Ishikawa (cell line): ENCODE measurements around the gene FNDC5.

Experiments
- CEBPB ChIP-seq: IDR thresholded peaks from 2 replicates; pipeline ENCODE4 v1.6.1; 2012
- CREB1 ChIP-seq: IDR thresholded peaks from 2 replicates; pipeline ENCODE4 v1.6.1; 2012; ENCODE audit warnings: low read depth
- EGR1 ChIP-seq: IDR thresholded peaks from 2 replicates; pipeline ENCODE4 v1.6.1; 2012
- EP300 ChIP-seq: IDR thresholded peaks from 2 replicates; pipeline ENCODE4 v1.6.1; 2012; ENCODE audit warnings: borderline replicate concordance
- FOXM1 ChIP-seq: IDR thresholded peaks from 2 replicates; pipeline ENCODE4 v1.6.1; 2012; ENCODE audit warnings: low read depth, borderline replicate concordance
- NFIC ChIP-seq: IDR thresholded peaks from 2 replicates; pipeline ENCODE4 v1.6.1; 2012
- RAD21 ChIP-seq: IDR thresholded peaks from 2 replicates; pipeline ENCODE4 v1.6.1; 2012; ENCODE audit warnings: low read depth
- TAF1 ChIP-seq: IDR thresholded peaks from 2 replicates; pipeline ENCODE4 v1.6.1; 2012; ENCODE audit warnings: low read depth, mild to moderate bottlenecking
- TCF12 ChIP-seq: IDR thresholded peaks from 2 replicates; pipeline ENCODE4 v1.6.1; 2012; ENCODE audit warnings: low read depth
- TEAD4 ChIP-seq: IDR thresholded peaks from 2 replicates; pipeline ENCODE4 v1.6.1; 2012
- YY1 ChIP-seq: IDR thresholded peaks from 2 replicates; pipeline ENCODE4 v1.6.1; 2012; ENCODE audit warnings: low read depth
- ZBTB7A ChIP-seq: IDR thresholded peaks from 2 replicates; pipeline ENCODE4 v1.6.1; 2012; ENCODE audit warnings: low read depth
- TF ChIP-seq, protein P1 (sequence below): IDR thresholded peaks from 2 replicates; pipeline ENCODE4 v1.6.1; 2012; ENCODE audit warnings: low read depth, mild to moderate bottlenecking
- TF ChIP-seq, protein P2 (sequence below): IDR thresholded peaks from 2 replicates; pipeline ENCODE4 v1.6.1; 2012
- TF ChIP-seq, protein P3 (sequence below): IDR thresholded peaks from 2 replicates; pipeline ENCODE4 v1.6.1; 2012

Gene FNDC5

DNA sequence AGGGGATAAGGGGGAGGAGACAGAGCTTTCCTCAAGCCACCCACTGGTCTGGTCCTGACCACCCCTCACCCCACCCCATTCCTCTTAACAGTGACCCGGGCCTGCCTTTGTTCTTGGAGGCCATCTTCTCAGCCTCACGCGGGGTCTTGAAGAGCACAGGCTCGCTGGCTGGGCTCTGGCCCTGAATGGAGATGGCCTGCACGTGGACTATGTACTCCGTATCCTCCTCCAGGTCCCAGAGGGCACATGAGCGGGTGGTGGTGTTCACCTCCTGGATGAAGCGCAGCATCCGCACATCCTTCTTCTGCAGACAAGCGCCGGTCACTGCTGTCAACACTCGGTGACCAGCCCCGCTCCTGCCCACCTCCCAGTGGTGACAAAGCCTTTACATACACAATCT lies 2.6 kb downstream of the FNDC5 start:
- TF ChIP-seq FOXM1: no peak
- TF ChIP-seq, protein P1, sequence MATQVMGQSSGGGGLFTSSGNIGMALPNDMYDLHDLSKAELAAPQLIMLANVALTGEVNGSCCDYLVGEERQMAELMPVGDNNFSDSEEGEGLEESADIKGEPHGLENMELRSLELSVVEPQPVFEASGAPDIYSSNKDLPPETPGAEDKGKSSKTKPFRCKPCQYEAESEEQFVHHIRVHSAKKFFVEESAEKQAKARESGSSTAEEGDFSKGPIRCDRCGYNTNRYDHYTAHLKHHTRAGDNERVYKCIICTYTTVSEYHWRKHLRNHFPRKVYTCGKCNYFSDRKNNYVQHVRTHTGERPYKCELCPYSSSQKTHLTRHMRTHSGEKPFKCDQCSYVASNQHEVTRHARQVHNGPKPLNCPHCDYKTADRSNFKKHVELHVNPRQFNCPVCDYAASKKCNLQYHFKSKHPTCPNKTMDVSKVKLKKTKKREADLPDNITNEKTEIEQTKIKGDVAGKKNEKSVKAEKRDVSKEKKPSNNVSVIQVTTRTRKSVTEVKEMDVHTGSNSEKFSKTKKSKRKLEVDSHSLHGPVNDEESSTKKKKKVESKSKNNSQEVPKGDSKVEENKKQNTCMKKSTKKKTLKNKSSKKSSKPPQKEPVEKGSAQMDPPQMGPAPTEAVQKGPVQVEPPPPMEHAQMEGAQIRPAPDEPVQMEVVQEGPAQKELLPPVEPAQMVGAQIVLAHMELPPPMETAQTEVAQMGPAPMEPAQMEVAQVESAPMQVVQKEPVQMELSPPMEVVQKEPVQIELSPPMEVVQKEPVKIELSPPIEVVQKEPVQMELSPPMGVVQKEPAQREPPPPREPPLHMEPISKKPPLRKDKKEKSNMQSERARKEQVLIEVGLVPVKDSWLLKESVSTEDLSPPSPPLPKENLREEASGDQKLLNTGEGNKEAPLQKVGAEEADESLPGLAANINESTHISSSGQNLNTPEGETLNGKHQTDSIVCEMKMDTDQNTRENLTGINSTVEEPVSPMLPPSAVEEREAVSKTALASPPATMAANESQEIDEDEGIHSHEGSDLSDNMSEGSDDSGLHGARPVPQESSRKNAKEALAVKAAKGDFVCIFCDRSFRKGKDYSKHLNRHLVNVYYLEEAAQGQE: no peak
- TF ChIP-seq EP300: no peak
- no peak for TF ChIP-seq ZBTB7A
- TF ChIP-seq, protein P2, sequence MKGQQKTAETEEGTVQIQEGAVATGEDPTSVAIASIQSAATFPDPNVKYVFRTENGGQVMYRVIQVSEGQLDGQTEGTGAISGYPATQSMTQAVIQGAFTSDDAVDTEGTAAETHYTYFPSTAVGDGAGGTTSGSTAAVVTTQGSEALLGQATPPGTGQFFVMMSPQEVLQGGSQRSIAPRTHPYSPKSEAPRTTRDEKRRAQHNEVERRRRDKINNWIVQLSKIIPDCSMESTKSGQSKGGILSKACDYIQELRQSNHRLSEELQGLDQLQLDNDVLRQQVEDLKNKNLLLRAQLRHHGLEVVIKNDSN: no peak
- no peak for TF ChIP-seq CREB1
- no peak for TF ChIP-seq YY1

DNA sequence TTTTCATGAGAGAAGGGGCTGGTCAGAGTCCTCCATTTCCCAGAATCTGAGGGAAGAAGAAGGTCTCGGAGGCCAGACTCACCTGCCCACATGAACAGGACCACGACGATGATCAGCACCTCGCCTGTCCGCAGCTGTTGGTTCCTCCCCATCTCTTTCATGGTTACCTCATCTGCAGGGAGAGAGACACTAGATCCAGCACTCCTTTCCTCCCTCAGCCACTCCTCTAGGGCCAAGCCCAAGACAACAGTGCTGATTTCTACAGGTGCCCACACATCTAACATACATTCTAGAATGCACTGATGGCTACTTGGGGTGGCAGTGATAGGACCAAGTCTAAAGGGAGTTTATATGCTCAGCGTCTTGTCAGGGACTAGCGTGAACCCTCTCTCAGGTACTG lies 3.0 kb downstream of the FNDC5 start:
- TF ChIP-seq, protein P3, sequence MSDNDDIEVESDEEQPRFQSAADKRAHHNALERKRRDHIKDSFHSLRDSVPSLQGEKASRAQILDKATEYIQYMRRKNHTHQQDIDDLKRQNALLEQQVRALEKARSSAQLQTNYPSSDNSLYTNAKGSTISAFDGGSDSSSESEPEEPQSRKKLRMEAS: no peak
- TF ChIP-seq CEBPB (no peak), EP300 (no peak), RAD21 (no peak), FOXM1 (no peak), CREB1 (no peak), TAF1 (no peak), YY1 (no peak), TCF12 (no peak), ZBTB7A (no peak), TEAD4 (no peak), EGR1 (no peak), NFIC (no peak)
- TF ChIP-seq, protein P1: no peak
- TF ChIP-seq, protein P2: no peak

DNA sequence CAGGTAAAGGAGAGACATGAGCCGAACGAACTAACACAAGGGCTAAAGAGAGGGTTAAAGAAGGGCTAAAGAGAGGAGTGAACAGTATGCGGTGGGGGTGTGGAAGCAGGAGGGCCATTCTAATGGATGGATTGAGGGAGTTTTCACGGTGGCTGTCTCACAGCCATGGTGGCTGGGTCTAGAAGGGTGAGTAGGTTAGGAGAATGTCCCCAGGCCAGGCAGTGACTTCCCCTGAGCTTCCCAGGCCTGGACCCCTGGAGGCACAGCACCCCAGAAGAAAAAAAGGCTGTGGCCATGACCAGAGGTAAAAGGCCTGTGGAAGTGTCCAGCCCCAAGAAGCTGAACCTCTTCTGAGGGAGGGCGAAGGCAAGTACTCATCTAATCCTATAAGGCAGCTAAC lies 3.6 kb downstream of the FNDC5 start:
- TF ChIP-seq, protein P1: no peak
- TF ChIP-seq CEBPB: no peak
- TF ChIP-seq, protein P2: no peak
- no peak for TF ChIP-seq TAF1
- no peak for TF ChIP-seq CREB1
- TF ChIP-seq TEAD4: no peak
- no peak for TF ChIP-seq NFIC
- no peak for TF ChIP-seq TCF12
- no peak for TF ChIP-seq RAD21
- no peak for TF ChIP-seq YY1

DNA sequence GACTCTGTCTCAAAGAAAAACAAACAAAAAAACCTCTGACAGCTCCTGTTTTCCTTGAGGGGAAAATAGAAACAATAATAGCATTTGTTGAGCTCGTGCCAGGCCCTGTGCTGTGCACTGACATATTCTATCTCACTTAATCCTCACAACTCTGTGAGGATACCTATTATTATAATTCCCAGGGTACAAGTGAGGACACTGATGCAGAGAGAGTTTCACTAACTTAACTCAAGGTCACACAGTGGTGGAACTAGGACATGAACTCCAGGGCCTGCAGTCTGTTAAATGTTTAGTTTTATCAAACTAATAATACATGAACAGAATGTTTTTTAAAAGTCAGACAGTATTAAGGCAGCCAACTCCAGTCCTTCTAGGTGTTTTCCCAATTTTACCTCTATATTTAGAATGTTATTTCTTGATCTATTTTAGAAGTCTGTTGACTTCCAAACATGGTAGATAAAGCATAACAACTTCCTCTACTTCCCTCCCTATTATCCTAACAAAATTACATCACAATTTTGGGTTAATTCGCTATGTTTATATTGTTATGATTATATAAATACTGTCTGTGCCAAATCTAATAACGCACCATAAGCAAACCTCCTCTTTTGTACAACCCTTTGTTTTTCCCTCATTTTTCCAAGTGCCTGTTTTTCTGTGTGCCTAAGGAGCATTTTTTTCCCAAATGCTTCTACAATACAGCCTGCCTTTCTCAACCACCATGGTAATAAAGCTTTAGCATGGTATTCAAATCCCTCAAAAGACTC lies 4.9 kb downstream of the FNDC5 start:
- TF ChIP-seq NFIC (no peak), FOXM1 (no peak), YY1 (no peak), CREB1 (no peak), CEBPB (no peak), RAD21 (no peak)
- TF ChIP-seq, protein P2: no peak
- TF ChIP-seq, protein P1: no peak
